ENCODE results near the gene RNF145.
"Not testable (repeated sequence)": the region's sequence is repeated elsewhere in the genome, so short reads cannot be mapped to it uniquely, and the experiment has no call there.

RNF145 gene

DNA sequence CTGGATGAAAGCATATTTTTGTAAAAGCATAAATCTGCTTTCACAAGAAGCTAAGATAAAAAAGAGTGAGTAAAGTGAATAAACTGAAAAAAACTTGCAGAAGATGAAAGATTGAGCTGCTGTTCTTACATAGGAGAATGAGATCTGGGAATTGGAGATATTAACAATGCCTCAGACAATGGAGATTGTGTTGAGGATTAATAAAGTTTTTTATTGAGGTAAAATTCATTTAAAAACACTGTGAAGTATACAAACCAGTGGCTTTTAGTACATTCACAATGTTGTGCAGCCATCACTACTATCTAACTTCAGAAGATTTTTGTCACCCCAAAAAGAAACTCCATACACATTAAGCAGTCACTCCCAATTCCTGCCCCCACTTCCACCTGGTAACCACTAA lies 34.0 kb upstream of the RNF145 start:
- no peak overlapping the region for H3K4me3 ChIP-seq
- TF ChIP-seq FOXP2 (optimal IDR thresholded peaks at IDR 0.05; ENCODE audit: control extremely low read depth, extremely low read length, insufficient read depth) (no peak), POLR2AphosphoS5 (IDR thresholded peaks at IDR 0.05; ENCODE audit: borderline replicate concordance, low read depth, low read length) (no peak), EZH2 (IDR thresholded peaks at IDR 0.05) (no peak)
- no peaks in the 10 kb centered on the region for H3K9me3 ChIP-seq (ENCODE audit: low read depth, low read length)
- H3K9ac ChIP-seq (ENCODE audit: insufficient read length): no peak overlapping the region
- no peak for DNase-seq (ENCODE audit: low read depth, low spot score)
- H3K27ac ChIP-seq: no peak overlapping the region
- H3K36me3 ChIP-seq (ENCODE audit: insufficient read depth, low read length): no peaks in the 10 kb centered on the region

DNA sequence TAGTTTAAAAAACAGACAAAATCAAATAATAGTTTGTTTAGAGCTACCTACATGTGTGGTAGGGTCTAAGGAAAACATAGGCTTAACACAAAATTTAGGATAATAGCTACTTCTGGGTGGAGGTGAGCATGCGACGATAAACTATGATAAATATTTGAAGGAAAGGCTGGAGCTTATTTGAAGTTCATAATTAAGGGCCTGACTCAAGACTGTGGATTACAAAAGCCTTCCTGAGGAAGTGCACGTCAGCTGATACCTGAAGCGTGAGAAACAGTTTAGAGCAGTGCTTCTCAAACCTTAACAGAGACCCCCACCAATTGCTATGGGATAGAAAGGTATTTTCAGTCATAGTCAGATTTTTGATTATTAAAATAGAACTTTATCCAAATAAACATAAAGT lies 33.3 kb upstream of the RNF145 start:
- no peak for DNase-seq (ENCODE audit: low read depth, low spot score)
- H3K4me3 ChIP-seq: no peak overlapping the region
- no peak overlapping the region for H3K27ac ChIP-seq
- H3K9ac ChIP-seq (ENCODE audit: insufficient read length): no peak overlapping the region
- TF ChIP-seq FOXP2 (optimal IDR thresholded peaks at IDR 0.05; ENCODE audit: control extremely low read depth, extremely low read length, insufficient read depth): no peak
- no peak for TF ChIP-seq POLR2AphosphoS5 (IDR thresholded peaks at IDR 0.05; ENCODE audit: borderline replicate concordance, low read depth, low read length)
- no peak for TF ChIP-seq EZH2 (IDR thresholded peaks at IDR 0.05)
- H3K9me3 ChIP-seq (ENCODE audit: low read depth, low read length): no peaks in the 10 kb centered on the region
- no peaks in the 10 kb centered on the region for H3K36me3 ChIP-seq (ENCODE audit: insufficient read depth, low read length)

DNA sequence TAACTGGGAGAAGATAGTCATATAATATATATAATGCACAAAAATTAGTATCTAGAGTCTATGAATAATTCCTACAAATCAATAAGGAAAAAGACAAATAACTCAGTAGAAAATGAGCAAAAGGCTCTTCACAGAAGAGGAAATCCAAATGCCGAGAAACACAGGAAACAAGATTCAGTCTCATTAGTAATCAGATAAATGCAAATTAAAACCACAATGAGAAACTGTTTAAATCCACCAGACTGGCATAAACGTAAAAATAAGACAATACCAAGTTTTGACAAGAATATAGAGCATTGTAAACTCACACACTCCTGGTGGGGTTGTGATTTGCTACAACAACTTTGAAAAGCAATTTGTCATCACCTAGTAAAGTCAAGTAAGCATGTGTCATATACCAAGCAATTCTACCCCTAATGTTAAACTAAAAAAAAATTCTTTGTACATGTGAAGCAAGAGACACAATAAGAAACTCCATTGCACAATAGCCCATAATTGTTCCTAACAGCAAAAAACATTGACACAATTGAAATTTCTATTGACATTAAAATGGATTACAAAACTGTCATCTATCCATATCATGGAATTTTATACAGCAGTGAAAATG lies 32.7 kb upstream of the RNF145 start:
- H3K9ac ChIP-seq (ENCODE audit: insufficient read length): no peak overlapping the region
- no peak for TF ChIP-seq POLR2AphosphoS5 (IDR thresholded peaks at IDR 0.05; ENCODE audit: borderline replicate concordance, low read depth, low read length)
- no peaks in the 10 kb centered on the region for H3K36me3 ChIP-seq (ENCODE audit: insufficient read depth, low read length)
- H3K27ac ChIP-seq: no peak overlapping the region
- no peak for DNase-seq (ENCODE audit: low read depth, low spot score)
- no peaks in the 10 kb centered on the region for H3K9me3 ChIP-seq (ENCODE audit: low read depth, low read length)
- H3K4me3 ChIP-seq: no peak overlapping the region

DNA sequence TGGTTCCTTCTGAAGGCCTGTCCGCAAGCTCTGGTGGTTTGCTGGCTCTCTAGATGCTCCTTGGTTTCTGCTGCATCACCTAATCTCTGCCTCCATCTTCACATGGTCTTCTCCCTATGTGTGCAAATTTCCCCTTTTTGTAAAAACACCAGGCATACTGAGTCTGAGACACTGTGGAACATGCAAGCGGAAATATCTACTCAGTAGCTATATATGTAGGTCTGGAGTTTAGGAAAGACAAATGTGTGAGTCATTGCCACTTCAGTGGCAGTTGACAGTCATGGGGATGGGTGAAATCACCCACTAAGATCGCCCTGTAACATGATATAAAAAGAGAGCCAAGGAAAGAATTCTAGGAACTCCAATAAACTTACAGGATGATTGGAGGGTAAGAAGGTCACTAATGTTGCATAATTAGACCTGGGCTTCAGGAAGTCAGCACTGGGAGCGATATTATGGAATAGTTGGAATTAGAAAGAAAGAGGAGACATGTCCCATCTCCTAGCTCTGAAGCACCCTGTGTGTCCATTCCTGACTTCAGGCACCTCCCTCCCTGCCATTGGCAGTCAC lies 31.0 kb upstream of the RNF145 start:
- Histone ChIP-seq H3K4me3 (no peak overlapping the region), H3K36me3 (ENCODE audit: insufficient read depth, low read length) (no peaks in the 10 kb centered on the region), H3K27ac (no peak overlapping the region), H3K9me3 (ENCODE audit: low read depth, low read length) (no peaks in the 10 kb centered on the region), H3K9ac (ENCODE audit: insufficient read length) (no peak overlapping the region)
- DNase-seq (ENCODE audit: low read depth, low spot score): no peak
- TF ChIP-seq EZH2 (IDR thresholded peaks at IDR 0.05): no peak
- no peak for TF ChIP-seq POLR2AphosphoS5 (IDR thresholded peaks at IDR 0.05; ENCODE audit: borderline replicate concordance, low read depth, low read length)
- TF ChIP-seq FOXP2 (optimal IDR thresholded peaks at IDR 0.05; ENCODE audit: control extremely low read depth, extremely low read length, insufficient read depth): no peak

DNA sequence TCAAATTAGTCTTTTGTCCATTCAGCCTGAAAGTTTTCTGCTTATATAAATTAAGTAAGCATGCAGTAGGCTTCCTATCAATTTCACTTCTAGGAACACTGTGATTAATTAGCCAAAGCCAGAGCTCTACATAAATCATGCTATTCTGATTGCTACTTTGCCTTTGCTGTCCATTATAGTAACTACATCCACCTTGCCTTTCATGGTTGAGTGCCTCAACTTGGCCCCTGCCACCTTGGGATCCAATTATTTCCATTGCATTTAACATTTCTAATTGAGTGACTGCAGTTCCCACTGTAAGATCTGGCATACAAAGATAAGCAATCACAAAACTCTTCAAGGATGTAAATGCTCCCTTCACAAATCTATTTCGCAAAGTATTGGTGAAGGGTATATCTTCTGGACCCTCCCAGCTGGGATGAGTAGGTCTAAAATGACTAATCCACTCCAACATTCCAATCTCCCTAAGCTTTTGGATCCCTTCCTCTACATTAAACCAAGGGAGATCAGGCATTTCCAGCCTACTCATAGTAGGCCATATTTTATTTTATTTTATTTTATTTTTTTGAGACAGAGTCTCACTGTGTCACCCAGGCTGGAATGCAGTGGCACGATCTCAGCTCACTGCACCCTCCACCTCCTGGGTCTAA lies 26.6 kb upstream of the RNF145 start:
- not testable (repeated sequence) for H3K27ac ChIP-seq; H3K9ac ChIP-seq (ENCODE audit: insufficient read length); H3K36me3 ChIP-seq (ENCODE audit: insufficient read depth, low read length); DNase-seq (ENCODE audit: low read depth, low spot score); H3K9me3 ChIP-seq (ENCODE audit: low read depth, low read length); H3K4me3 ChIP-seq

GRCh38 chr5:159231167-159231566 lies 21.8 kb upstream of the RNF145 start:
- no peaks in the 10 kb centered on the region for H3K36me3 ChIP-seq (ENCODE audit: insufficient read depth, low read length)
- no peak overlapping the region for H3K9ac ChIP-seq (ENCODE audit: insufficient read length)
- no peak for DNase-seq (ENCODE audit: low read depth, low spot score)
- no peaks in the 10 kb centered on the region for H3K9me3 ChIP-seq (ENCODE audit: low read depth, low read length)
- no peak overlapping the region for H3K27ac ChIP-seq
- TF ChIP-seq EZH2 (IDR thresholded peaks at IDR 0.05): no peak
- TF ChIP-seq FOXP2 (optimal IDR thresholded peaks at IDR 0.05; ENCODE audit: control extremely low read depth, extremely low read length, insufficient read depth): no peak
- TF ChIP-seq POLR2AphosphoS5 (IDR thresholded peaks at IDR 0.05; ENCODE audit: borderline replicate concordance, low read depth, low read length): no peak
- no peak overlapping the region for H3K4me3 ChIP-seq

DNA sequence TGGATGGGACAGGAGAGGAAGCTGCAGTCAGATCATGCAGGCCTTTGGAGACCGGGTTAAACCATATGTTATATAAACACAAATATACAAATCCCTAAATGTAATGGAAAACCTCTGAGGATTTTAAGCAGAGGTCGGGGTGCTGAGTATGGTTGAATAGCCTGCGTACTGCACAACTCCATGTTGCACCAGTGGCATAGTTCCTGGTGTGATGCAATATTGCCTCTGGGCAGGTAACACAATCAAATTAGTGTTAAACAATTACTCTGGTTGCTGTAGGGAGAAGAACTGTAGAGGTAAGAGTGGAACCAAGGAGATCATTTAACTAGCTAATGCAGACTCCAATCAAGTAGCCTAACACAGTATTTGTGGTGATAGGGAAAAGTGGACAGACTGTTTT lies 21.3 kb upstream of the RNF145 start:
- Histone ChIP-seq H3K27ac (no peak overlapping the region), H3K36me3 (ENCODE audit: insufficient read depth, low read length) (no peaks in the 10 kb centered on the region), H3K9ac (ENCODE audit: insufficient read length) (no peak overlapping the region), H3K9me3 (ENCODE audit: low read depth, low read length) (no peaks in the 10 kb centered on the region), H3K4me3 (no peak overlapping the region)
- no peak for TF ChIP-seq FOXP2 (optimal IDR thresholded peaks at IDR 0.05; ENCODE audit: control extremely low read depth, extremely low read length, insufficient read depth)
- TF ChIP-seq POLR2AphosphoS5 (IDR thresholded peaks at IDR 0.05; ENCODE audit: borderline replicate concordance, low read depth, low read length): no peak
- no peak for TF ChIP-seq EZH2 (IDR thresholded peaks at IDR 0.05)
- no peak for DNase-seq (ENCODE audit: low read depth, low spot score)

DNA sequence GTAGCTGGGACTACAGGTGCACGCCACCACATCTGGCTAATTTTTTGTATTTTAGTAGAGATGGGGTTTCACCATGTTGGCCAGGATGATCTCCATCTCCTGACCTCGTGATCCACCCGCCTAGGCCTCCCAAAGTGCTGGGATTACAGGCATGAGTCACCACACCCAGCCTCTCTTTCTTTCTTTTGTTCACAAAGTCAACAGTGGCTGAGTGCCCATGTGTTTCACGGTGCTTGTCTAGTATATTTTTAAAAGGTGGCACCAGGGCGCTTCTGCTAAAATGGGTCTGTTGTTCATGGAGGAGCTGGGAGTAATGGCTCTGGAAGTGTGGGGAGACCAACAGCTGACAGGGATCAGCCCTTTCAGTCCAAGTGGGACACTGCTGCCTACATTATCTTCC lies 18.7 kb upstream of the RNF145 start:
- H3K9me3 ChIP-seq (ENCODE audit: low read depth, low read length); H3K36me3 ChIP-seq (ENCODE audit: insufficient read depth, low read length); H3K4me3 ChIP-seq; H3K9ac ChIP-seq (ENCODE audit: insufficient read length); H3K27ac ChIP-seq; DNase-seq (ENCODE audit: low read depth, low spot score): not testable (repeated sequence)

DNA sequence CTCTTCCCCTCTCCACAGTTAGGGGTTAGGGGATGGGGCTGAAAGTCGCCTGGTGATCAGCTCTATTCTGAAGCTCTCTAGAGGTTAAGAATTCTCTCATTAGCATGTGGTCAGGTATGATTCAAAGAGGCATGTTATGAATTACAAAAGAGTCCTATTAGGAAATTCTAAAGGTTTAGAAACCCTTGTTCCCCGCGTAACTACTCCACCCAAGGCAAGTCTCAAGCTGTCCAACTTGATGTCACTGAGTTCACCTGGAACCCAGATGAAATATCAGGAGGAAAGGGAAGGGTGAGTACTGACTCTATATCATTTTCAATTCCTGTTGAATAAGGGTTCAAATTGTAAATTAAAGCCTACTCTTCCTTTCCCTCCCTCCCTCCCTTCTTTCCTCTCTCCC lies 18.1 kb upstream of the RNF145 start:
- Histone ChIP-seq H3K4me3 (no peak overlapping the region), H3K36me3 (ENCODE audit: insufficient read depth, low read length) (no peaks in the 10 kb centered on the region), H3K27ac (no peak overlapping the region), H3K9ac (ENCODE audit: insufficient read length) (no peak overlapping the region), H3K9me3 (ENCODE audit: low read depth, low read length) (no peaks in the 10 kb centered on the region)
- no peak for DNase-seq (ENCODE audit: low read depth, low spot score)
- no peak for TF ChIP-seq POLR2AphosphoS5 (IDR thresholded peaks at IDR 0.05; ENCODE audit: borderline replicate concordance, low read depth, low read length)
- TF ChIP-seq FOXP2 (optimal IDR thresholded peaks at IDR 0.05; ENCODE audit: control extremely low read depth, extremely low read length, insufficient read depth): no peak
- no peak for TF ChIP-seq EZH2 (IDR thresholded peaks at IDR 0.05)

Data from SK-N-MC (cell line).